ENCODE results near the gene KLHL3.

Gene KLHL3

DNA sequence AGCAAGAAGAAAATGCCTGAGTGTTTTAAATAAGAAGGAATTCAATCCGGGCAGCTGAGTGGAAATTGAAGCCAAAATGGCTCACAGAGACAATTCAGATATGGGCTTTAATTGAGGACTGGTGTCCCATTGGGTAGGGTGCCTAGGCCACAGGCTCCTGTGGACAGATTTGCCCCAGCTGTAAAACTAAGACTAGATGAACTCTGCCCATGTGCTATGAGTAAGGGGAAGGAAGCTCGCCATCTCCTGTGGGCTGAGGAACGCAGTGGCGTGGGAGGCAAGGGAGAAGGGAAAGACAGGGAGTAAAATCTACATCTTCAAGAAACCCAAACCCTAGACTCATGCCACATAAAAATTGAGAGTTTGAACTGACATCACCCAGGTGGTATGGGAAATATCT lies 66.1 kb downstream of the KLHL3 start:
- POLR2A ChIA-PET = no interaction called here
- no peaks in the 10 kb centered on the region for H3K4me1 ChIP-seq (ENCODE audit: control insufficient read depth, insufficient read depth, low read length)
- H3K4me3 ChIP-seq (ENCODE audit: low read depth, low read length) = no peak overlapping the region
- H3K9me3 ChIP-seq (ENCODE audit: control insufficient read depth, insufficient read depth, low read depth, low read length) = no peaks in the 10 kb centered on the region
- CTCF ChIA-PET = interaction anchor here (4.0 kb wide), 1 partner anchor 9 kb away, joined by 40 read pairs; no protein-coding TSS in a partner anchor
- H3K36me3 ChIP-seq (ENCODE audit: control insufficient read depth in 2 of 2, insufficient read depth in 1 of 2, low read length in 2 of 2) = no peaks in the 10 kb centered on the region
- H3K27ac ChIP-seq (ENCODE audit: extremely low read depth, low read depth, low read length) = no peak overlapping the region
- no peak for TF ChIP-seq MZF1 (tag by site-specific recombination; IDR thresholded peaks at IDR 0.05; ENCODE audit: borderline replicate concordance)
- TF ChIP-seq, protein P1, sequence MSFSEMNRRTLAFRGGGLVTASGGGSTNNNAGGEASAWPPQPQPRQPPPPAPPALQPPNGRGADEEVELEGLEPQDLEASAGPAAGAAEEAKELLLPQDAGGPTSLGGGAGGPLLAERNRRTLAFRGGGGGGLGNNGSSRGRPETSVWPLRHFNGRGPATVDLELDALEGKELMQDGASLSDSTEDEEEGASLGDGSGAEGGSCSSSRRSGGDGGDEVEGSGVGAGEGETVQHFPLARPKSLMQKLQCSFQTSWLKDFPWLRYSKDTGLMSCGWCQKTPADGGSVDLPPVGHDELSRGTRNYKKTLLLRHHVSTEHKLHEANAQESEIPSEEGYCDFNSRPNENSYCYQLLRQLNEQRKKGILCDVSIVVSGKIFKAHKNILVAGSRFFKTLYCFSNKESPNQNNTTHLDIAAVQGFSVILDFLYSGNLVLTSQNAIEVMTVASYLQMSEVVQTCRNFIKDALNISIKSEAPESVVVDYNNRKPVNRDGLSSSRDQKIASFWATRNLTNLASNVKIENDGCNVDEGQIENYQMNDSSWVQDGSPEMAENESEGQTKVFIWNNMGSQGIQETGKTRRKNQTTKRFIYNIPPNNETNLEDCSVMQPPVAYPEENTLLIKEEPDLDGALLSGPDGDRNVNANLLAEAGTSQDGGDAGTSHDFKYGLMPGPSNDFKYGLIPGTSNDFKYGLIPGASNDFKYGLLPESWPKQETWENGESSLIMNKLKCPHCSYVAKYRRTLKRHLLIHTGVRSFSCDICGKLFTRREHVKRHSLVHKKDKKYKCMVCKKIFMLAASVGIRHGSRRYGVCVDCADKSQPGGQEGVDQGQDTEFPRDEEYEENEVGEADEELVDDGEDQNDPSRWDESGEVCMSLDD (tag by site-specific recombination; IDR thresholded peaks at IDR 0.05) = no peak
- TF ChIP-seq ZNF585B (tag by site-specific recombination; IDR thresholded peaks at IDR 0.05) = no peak
- no peak for TF ChIP-seq ZNF549 (tag by site-specific recombination; IDR thresholded peaks at IDR 0.05)
- no peak for TF ChIP-seq ZNF354C (tag by site-specific recombination; IDR thresholded peaks at IDR 0.05; ENCODE audit: borderline replicate concordance, low read depth)
- TF ChIP-seq ZNF521 (tag by site-specific recombination; IDR thresholded peaks at IDR 0.05) = no peak
- no peak for TF ChIP-seq ZNF2 (tag by site-specific recombination; IDR thresholded peaks at IDR 0.05)
- no peak for TF ChIP-seq ZFP69B (tag by site-specific recombination; IDR thresholded peaks at IDR 0.05)
- TF ChIP-seq MYNN (tag by site-specific recombination; IDR thresholded peaks at IDR 0.05; ENCODE audit: borderline replicate concordance) = no peak
- TF ChIP-seq SP3 (tag by site-specific recombination; IDR thresholded peaks at IDR 0.05) = no peak

DNA sequence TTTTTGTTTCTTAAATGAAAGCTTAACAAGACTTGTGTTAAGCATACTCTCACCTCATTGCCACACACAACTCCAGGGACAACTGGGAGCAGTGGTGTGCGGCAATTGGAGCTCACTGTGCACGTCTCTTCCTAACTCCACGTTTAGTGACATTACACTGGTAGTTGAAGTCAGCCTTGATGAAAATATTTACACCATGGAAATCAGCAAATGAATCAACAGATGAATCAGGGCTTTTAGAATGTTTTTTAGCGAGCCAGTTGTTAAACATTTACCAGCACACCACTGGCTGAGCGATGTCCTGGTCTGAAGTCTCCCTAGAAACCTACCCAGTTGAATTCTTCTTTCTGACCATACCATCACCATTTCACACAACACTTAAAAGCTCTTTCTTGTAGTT lies 67.3 kb downstream of the KLHL3 start:
- TF ChIP-seq ZNF514 (tag by site-specific recombination; IDR thresholded peaks at IDR 0.05) (no peak), MZF1 (tag by site-specific recombination; IDR thresholded peaks at IDR 0.05; ENCODE audit: borderline replicate concordance) (no peak), ZNF404 (tag by site-specific recombination; IDR thresholded peaks at IDR 0.05) (no peak), ZNF548 (tag by site-specific recombination; IDR thresholded peaks at IDR 0.05) (no peak), ZNF560 (tag by site-specific recombination; IDR thresholded peaks at IDR 0.05; ENCODE audit: borderline replicate concordance) (no peak), KLF7 (tag by site-specific recombination; IDR thresholded peaks at IDR 0.05; ENCODE audit: borderline replicate concordance) (no peak), FEZF1 (tag by site-specific recombination; IDR thresholded peaks at IDR 0.05) (no peak), SP3 (tag by site-specific recombination; IDR thresholded peaks at IDR 0.05) (no peak), KLF9 (tag by site-specific recombination; IDR thresholded peaks at IDR 0.05; ENCODE audit: low read depth) (no peak)
- POLR2A ChIA-PET = no interaction called here
- Histone ChIP-seq H3K27ac (ENCODE audit: extremely low read depth, low read depth, low read length) (no peak overlapping the region), H3K4me3 (ENCODE audit: low read depth, low read length) (no peak overlapping the region), H3K9me3 (ENCODE audit: control insufficient read depth, insufficient read depth, low read depth, low read length) (no peaks in the 10 kb centered on the region), H3K4me1 (ENCODE audit: control insufficient read depth, insufficient read depth, low read length) (no peaks in the 10 kb centered on the region), H3K36me3 (ENCODE audit: control insufficient read depth in 2 of 2, insufficient read depth in 1 of 2, low read length in 2 of 2) (no peaks in the 10 kb centered on the region)
- CTCF ChIA-PET = interaction anchor here (1.0 to 4.0 kb wide), 4 partner anchors 8 to 73 kb away, joined by 3 to 40 read pairs (median 4); no protein-coding TSS in a partner anchor

DNA sequence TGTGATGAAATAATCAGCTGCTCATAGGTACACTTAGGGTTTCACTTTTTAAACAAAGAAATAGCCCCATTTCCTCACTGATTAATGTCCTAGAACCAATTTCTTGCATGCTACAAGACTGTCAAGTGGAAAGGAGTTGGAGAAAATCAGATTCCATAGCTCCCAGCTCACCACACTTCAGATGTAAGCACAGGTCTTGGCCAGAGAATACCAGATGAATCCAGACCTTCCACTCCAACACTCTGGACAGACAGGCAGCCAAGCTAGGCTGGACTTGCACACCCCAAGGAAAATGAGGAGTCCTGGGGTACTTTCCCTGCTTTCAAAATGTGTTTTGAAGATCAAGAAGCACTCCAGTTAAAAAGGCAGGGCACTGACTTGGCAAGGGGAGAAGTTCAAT lies 68.5 kb downstream of the KLHL3 start:
- ChIA-PET CTCF (interaction anchor here (0.7 to 1.1 kb wide), 4 partner anchors 9 to 113 kb away, joined by 3 read pairs; no protein-coding TSS in a partner anchor), POLR2A (no interaction called here)
- Histone ChIP-seq H3K4me3 (ENCODE audit: low read depth, low read length) (no peak overlapping the region), H3K27ac (ENCODE audit: extremely low read depth, low read depth, low read length) (no peak overlapping the region), H3K4me1 (ENCODE audit: control insufficient read depth, insufficient read depth, low read length) (no peaks in the 10 kb centered on the region), H3K36me3 (ENCODE audit: control insufficient read depth in 2 of 2, insufficient read depth in 1 of 2, low read length in 2 of 2) (no peaks in the 10 kb centered on the region), H3K9me3 (ENCODE audit: control insufficient read depth, insufficient read depth, low read depth, low read length) (no peaks in the 10 kb centered on the region)
- TF ChIP-seq KLF10 (tag by site-specific recombination; IDR thresholded peaks at IDR 0.05) (no peak), GLIS1 (tag by site-specific recombination; IDR thresholded peaks at IDR 0.05) (no peak), ZNF621 (tag by site-specific recombination; IDR thresholded peaks at IDR 0.05) (no peak), GLI2 (tag by site-specific recombination; IDR thresholded peaks at IDR 0.05; ENCODE audit: borderline replicate concordance, low read depth) (no peak), ZSCAN23 (tag by site-specific recombination; IDR thresholded peaks at IDR 0.05) (no peak), GFI1B (tag by site-specific recombination; IDR thresholded peaks at IDR 0.05) (no peak), ZFP41 (tag by site-specific recombination; IDR thresholded peaks at IDR 0.05; ENCODE audit: borderline replicate concordance) (no peak), ZEB2 (tag by site-specific recombination; IDR thresholded peaks at IDR 0.05) (no peak), SETDB1 (IDR thresholded peaks at IDR 0.05; ENCODE audit: insufficient read length, low read length) (no peak), ZNF660 (tag by site-specific recombination; IDR thresholded peaks at IDR 0.05) (no peak), SALL2 (tag by site-specific recombination; IDR thresholded peaks at IDR 0.05; ENCODE audit: borderline replicate concordance) (no peak), PRDM10 (tag by site-specific recombination; IDR thresholded peaks at IDR 0.05) (no peak)
